OCI-LY3 (cell line): ENCODE data around the gene MLEC.

ENCODE experiments used
- CTCF ChIP-seq: fragments of 200-600, 300-600 bp; sonication (generic); IDR thresholded peaks from 2 replicates; pipeline ENCODE4 v1.5.1; 2014; ENCODE audit warnings: antibody characterized with exemption, low read length, low read depth
- EZH2phosphoT487 ChIP-seq: fragments of 200-600 bp; shearing (Covaris generic); IDR thresholded peaks from 2 replicates; pipeline ENCODE4 v1.6.1; 2018; ENCODE audit warnings: antibody characterized with exemption, mixed run types, low read depth

DNA sequence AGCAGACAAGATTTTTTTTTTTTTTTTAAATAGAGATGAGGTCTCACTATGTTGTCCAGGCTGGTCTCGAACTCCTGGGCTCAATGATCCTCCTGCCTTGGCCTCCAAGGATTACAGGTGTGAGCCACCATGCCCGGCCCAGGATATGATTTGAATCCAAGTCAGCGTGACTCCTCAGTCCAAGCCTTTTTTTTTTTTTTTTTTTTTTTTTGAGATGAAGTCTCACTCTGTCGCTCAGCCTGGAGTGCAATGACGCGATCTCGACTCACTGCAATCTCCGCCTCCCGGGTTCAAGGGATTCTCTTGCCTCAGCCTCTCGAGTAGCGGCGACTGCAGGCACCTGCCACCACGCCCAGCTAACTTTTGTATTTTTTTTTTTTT is 39.6 kb upstream of the MLEC start:
- TF ChIP-seq CTCF: no peak
- TF ChIP-seq EZH2phosphoT487: no peak
